H9 (cell line): ENCODE measurements around the gene ARHGAP10. TPM values are rescaled to one million over a fixed set of nuclear protein-coding genes. Genes with fewer than 3 reads are reported as not detected.

Experiments used
- DNase-seq: peaks from one replicate; pipeline ENCODE4 v3.0.0-alpha.2; 2017
- H2AFZ ChIP-seq: one replicate; pipeline ENCODE4 v1.6.1; 2013; ENCODE audit warnings: mild to moderate bottlenecking, low read length, control low read depth, moderate library complexity
- H2AK5ac ChIP-seq: 2 replicates; pipeline ENCODE4 v1.6.1; 2013; ENCODE audit warnings: low read length, control low read depth, mixed read lengths; ENCODE audit not compliant: insufficient read length
- H2BK120ac ChIP-seq: one replicate; pipeline ENCODE4 v1.6.1; 2013; ENCODE audit warnings: low read depth, mild to moderate bottlenecking, low read length, control low read depth, inconsistent platforms; ENCODE audit not compliant: poor library complexity, severe bottlenecking
- H2BK12ac ChIP-seq: 2 replicates; pipeline ENCODE4 v1.6.1; 2013; ENCODE audit warnings: low read length, control low read depth, mixed read lengths, low read depth; ENCODE audit not compliant: insufficient read length
- H2BK15ac ChIP-seq: 2 replicates; pipeline ENCODE4 v1.6.1; 2013; ENCODE audit warnings: low read depth, low read length, control low read depth
- H2BK20ac ChIP-seq: one replicate; pipeline ENCODE4 v1.6.1; 2013; ENCODE audit warnings: low read depth, mild to moderate bottlenecking, low read length, control low read depth, inconsistent platforms; ENCODE audit not compliant: poor library complexity, severe bottlenecking
- H2BK5ac ChIP-seq: 2 replicates; pipeline ENCODE4 v1.6.1; 2013; ENCODE audit warnings: low read length, control low read depth, mixed read lengths; ENCODE audit not compliant: insufficient read length
- H3K14ac ChIP-seq: 2 replicates; pipeline ENCODE4 v1.6.1; 2013; ENCODE audit warnings: low read length, control low read depth; ENCODE audit not compliant: insufficient read depth
- H3K18ac ChIP-seq: 2 replicates; pipeline ENCODE4 v1.6.1; 2013; ENCODE audit warnings: low read depth, mild to moderate bottlenecking, mixed read lengths, low read length, control low read depth; ENCODE audit not compliant: insufficient read length
- H3K23ac ChIP-seq: 2 replicates; pipeline ENCODE4 v1.6.1; 2013; ENCODE audit warnings: low read length, control low read depth, mixed read lengths, low read depth; ENCODE audit not compliant: insufficient read length
- H3K23me2 ChIP-seq: 2 replicates; pipeline ENCODE4 v1.6.1; 2013; ENCODE audit warnings: low read depth, mild to moderate bottlenecking, mixed read lengths, low read length, control low read depth; ENCODE audit not compliant: insufficient read length, poor library complexity, severe bottlenecking
- H3K27ac ChIP-seq: 2 replicates; pipeline ENCODE4 v1.5.1; 2013; ENCODE audit warnings: low read length, control low read depth, mixed read lengths, low read depth; ENCODE audit not compliant: insufficient read length
- H3K27me3 ChIP-seq: 2 replicates; pipeline ENCODE4 v1.6.1; 2013; ENCODE audit warnings: low read length, control low read depth, inconsistent platforms; ENCODE audit not compliant: insufficient read depth
- H3K4ac ChIP-seq: 2 replicates; pipeline ENCODE4 v1.6.1; 2013; ENCODE audit warnings: low read depth, mild to moderate bottlenecking, control low read depth, inconsistent platforms, low read length, moderate library complexity
- H3K4me1 ChIP-seq: 2 replicates; pipeline ENCODE4 v1.6.1; 2013; ENCODE audit warnings: low read length, control low read depth, inconsistent platforms; ENCODE audit not compliant: insufficient read depth
- H3K4me2 ChIP-seq: 2 replicates; pipeline ENCODE4 v1.6.1; 2013; ENCODE audit warnings: low read length, control low read depth, mixed read lengths; ENCODE audit not compliant: insufficient read length, insufficient read depth
- H3K56ac ChIP-seq: 2 replicates; pipeline ENCODE4 v1.6.1; 2013; ENCODE audit warnings: low read depth, mild to moderate bottlenecking, mixed read lengths, low read length, control low read depth; ENCODE audit not compliant: insufficient read length
- H3K79me1 ChIP-seq: 2 replicates; pipeline ENCODE4 v1.6.1; 2013; ENCODE audit warnings: low read depth, mild to moderate bottlenecking, moderate library complexity, low read length, control low read depth, inconsistent platforms; ENCODE audit not compliant: insufficient read depth, poor library complexity, severe bottlenecking
- H3K79me2 ChIP-seq: 2 replicates; pipeline ENCODE4 v1.6.1; 2013; ENCODE audit warnings: low read length, control low read depth, inconsistent platforms; ENCODE audit not compliant: insufficient read depth
- H3K9ac ChIP-seq: 2 replicates; pipeline ENCODE4 v1.6.1; 2013; ENCODE audit warnings: low read length, control low read depth, mixed read lengths; ENCODE audit not compliant: insufficient read length; ENCODE audit errors: extremely low read depth
- H3K9me3 ChIP-seq: one replicate; pipeline ENCODE4 v1.6.1; 2013; ENCODE audit warnings: low read depth, low read length, inconsistent platforms; ENCODE audit not compliant: control insufficient read depth
- H3T11ph ChIP-seq: one replicate; pipeline ENCODE4 v1.6.1; 2013; ENCODE audit warnings: mild to moderate bottlenecking, low read length, control low read depth, inconsistent platforms
- H4K20me1 ChIP-seq: one replicate; pipeline ENCODE4 v1.6.1; 2013; ENCODE audit not compliant: control insufficient read depth, insufficient read length, insufficient read depth
- H4K5ac ChIP-seq: 2 replicates; pipeline ENCODE4 v1.6.1; 2013; ENCODE audit warnings: low read depth, mild to moderate bottlenecking, mixed read lengths, low read length, control low read depth; ENCODE audit not compliant: insufficient read length
- H4K8ac ChIP-seq: replicated peaks from 2 replicates; pipeline ENCODE4 v1.6.1; 2013; ENCODE audit warnings: low read length, control low read depth, mixed read lengths, low read depth; ENCODE audit not compliant: insufficient read length
- H4K91ac ChIP-seq: 2 replicates; pipeline ENCODE4 v1.6.1; 2013; ENCODE audit warnings: low read depth, mild to moderate bottlenecking, moderate library complexity, mixed read lengths, low read length, control low read depth; ENCODE audit not compliant: insufficient read length
- H3K27ac Mint-ChIP-seq, 3 experiments: 2 replicates in 2 of 3; 3 replicates in 1 of 3; pipeline ENCODE4 v1.8.0; 2020 to 2021; ENCODE audit warnings: mixed read lengths in 3 of 3, mild to moderate bottlenecking in 1 of 3, moderate library complexity in 1 of 3
- H3K27me3 Mint-ChIP-seq: 2 replicates; pipeline ENCODE4 v1.8.0; 2021; ENCODE audit warnings: low read depth, mild to moderate bottlenecking, moderate library complexity, mixed read lengths
- H3K36me3 Mint-ChIP-seq, 3 experiments: 2 replicates in 2 of 3; 3 replicates in 1 of 3; pipeline ENCODE4 v1.8.0; 2020 to 2021; ENCODE audit warnings: low read depth in 3 of 3, mixed read lengths in 3 of 3; ENCODE audit not compliant: insufficient read depth in 1 of 3
- H3K4me1 Mint-ChIP-seq, 2 experiments: 2 replicates each; pipeline ENCODE4 v1.8.0; 2020; ENCODE audit warnings: mixed read lengths in 2 of 2
- H3K4me3 Mint-ChIP-seq, 2 experiments: 2 replicates in 1 of 2; 3 replicates in 1 of 2; pipeline ENCODE4 v1.8.0; 2020 to 2021; ENCODE audit warnings: mild to moderate bottlenecking in 2 of 2, mixed read lengths in 2 of 2, moderate library complexity in 1 of 2
- H3K9me3 Mint-ChIP-seq, 2 experiments: 2 replicates in 1 of 2; 3 replicates in 1 of 2; pipeline ENCODE4 v1.8.0; 2020; ENCODE audit warnings: mild to moderate bottlenecking in 2 of 2, mixed read lengths in 2 of 2, moderate library complexity in 1 of 2
- CTCF ChIP-seq: fragments of 200-600 bp; sonication (generic); conservative IDR thresholded peaks from 3 replicates; pipeline ENCODE4 v1.8.0; 2021; ENCODE audit warnings: antibody characterized with exemption, mild to moderate bottlenecking
- WGBS: extraction: QIAGEN DNeasy Blood & Tissue Kit; methylation state at CpG from one replicate; pipeline ENCODE4 v1.1.7; 2013; ENCODE audit warnings: missing lambda C conversion rate, low lambda C conversion rate, mixed read lengths; ENCODE audit not compliant: insufficient read length; ENCODE audit errors: extremely low coverage; 5-methylcytosine and 5-hydroxymethylcytosine counted together
- total RNA-seq: library from RNA; stranded (reverse); gene quantifications from 2 replicates; pipeline ENCODE4 v1.2.1, GENCODE V29; 2021

The ARHGAP10 gene
- total RNA-seq, 1 experiment from 2014 or later: 7.8 TPM

- Mint-ChIP-seq H3K27me3 (no peaks in the 10 kb centered on the region), H3K27ac (no peak overlapping the region), H3K9me3 (no peaks in the 10 kb centered on the region), H3K4me1 (peaks cover 27 to 34% of the 10 kb centered on the region in 2 experiments), H3K4me3 (no peak overlapping the region), H3K36me3 (no peaks in the 10 kb centered on the region)
- H3K9me3 ChIP-seq: no peaks in the 10 kb centered on the region
- no peaks in the 10 kb centered on the region for H3K79me2 ChIP-seq
- H3K56ac ChIP-seq: no peak overlapping the region
- H3K4me1 ChIP-seq: peaks cover 5% of the 10 kb centered on the region; the same call in 1 of the 2 replicates
- H2BK5ac ChIP-seq: no peak overlapping the region
- no peak overlapping the region for H2AK5ac ChIP-seq
- no peak overlapping the region for H4K91ac ChIP-seq
- H2BK12ac ChIP-seq: no peak overlapping the region
- no peaks in the 10 kb centered on the region for H4K20me1 ChIP-seq
- no peak for DNase-seq
- H3K18ac ChIP-seq: no peak overlapping the region
- no peak overlapping the region for H2BK15ac ChIP-seq
- no peak overlapping the region for H4K5ac ChIP-seq
- no peak overlapping the region for H2AFZ ChIP-seq
- no peak overlapping the region for H3K9ac ChIP-seq
- H3K79me1 ChIP-seq: no peaks in the 10 kb centered on the region
- H3K14ac ChIP-seq: no peak overlapping the region
- no peak overlapping the region for H3T11ph ChIP-seq
- WGBS: no CpG with 5 or more reads among the region's 4 CpGs
- no peak overlapping the region for H3K23ac ChIP-seq
- no peak overlapping the region for H3K4me2 ChIP-seq
- no peak overlapping the region for H3K4ac ChIP-seq
- H4K8ac ChIP-seq: no peak overlapping the region
- no peak overlapping the region for H3K27ac ChIP-seq
- no peaks in the 10 kb centered on the region for H3K23me2 ChIP-seq
- H2BK20ac ChIP-seq: no peak overlapping the region
- no peak overlapping the region for H2BK120ac ChIP-seq
- TF ChIP-seq CTCF: no peak
- H3K27me3 ChIP-seq: no peaks in the 10 kb centered on the region
Measured at GRCh38 chr4:148061141-148061481, 329.2 kb downstream of the ARHGAP10 start.
